Stimulated activated CD4-positive, alpha-beta T cell treated with anti-CD3 and anti-CD28 coated beads, Interleukin-12 subunit alpha, Interleukin-12 subunit beta, amount 100 ng/mL, for 24 hours (primary cell): ENCODE results near the gene TMEM127.
"Not testable (repeated sequence)": the region's sequence is repeated elsewhere in the genome, so short reads cannot be mapped to it uniquely, and the experiment has no call there.

Experiments used
- DNase-seq, 2 experiments: peaks; one replicate each; pipeline ENCODE4 v3.0.0-alpha.2; 2020; ENCODE audit warnings: low read depth in 2 of 2

The TMEM127 gene

DNA sequence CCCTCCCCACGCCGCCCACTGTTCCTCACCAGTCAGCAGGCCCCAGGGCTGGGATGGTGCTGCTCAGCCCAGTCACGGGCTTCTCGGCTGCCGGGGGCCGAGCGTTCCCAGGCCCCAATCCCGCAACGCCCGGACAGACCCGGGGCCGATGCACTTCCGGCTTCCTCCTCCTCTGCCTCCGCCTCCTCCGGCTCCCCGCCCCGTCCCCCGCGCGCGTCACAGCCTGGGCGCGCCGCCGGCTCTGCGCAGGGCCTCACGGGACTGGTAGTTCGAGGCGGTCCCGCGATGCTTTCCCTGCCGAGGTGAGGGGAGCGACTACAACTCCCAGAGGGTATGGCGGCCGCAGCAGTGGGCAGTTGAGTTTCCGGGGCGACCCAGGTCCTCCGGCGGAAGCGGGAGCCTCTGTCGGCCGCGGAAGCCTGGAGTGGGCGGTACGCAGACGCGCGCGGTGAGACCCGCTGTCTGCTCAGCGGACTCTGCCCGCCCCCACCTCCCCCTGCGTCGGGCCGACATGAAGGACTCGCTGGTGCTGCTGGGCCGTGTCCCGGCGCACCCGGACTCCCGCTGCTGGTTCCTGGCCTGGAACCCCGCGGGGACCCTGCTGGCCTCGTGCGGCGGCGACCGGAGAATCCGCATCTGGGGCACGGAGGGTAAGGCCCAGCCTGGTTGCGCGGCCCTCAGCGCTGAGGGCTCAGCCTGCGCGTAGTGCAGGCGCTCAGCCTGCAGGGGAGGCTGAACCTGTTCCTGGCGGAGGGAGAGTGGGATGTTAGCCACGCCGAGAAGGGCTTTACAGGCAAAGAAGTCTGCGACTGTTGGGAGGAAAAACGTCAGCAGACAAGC lies at the start of gene TMEM127, which contains the start of gene CIAO1:
Gene TMEM127 (minus strand): TSS at position 158 of the 840 bp plus-strand sequence. CDS start 616 bp downstream, outside the sequence.
Gene CIAO1 (plus strand): TSS at position 386 of the 840 bp plus-strand sequence. CDS start 126 bp downstream, at position 512.
- DNase-seq = peak; percentile 97

DNA sequence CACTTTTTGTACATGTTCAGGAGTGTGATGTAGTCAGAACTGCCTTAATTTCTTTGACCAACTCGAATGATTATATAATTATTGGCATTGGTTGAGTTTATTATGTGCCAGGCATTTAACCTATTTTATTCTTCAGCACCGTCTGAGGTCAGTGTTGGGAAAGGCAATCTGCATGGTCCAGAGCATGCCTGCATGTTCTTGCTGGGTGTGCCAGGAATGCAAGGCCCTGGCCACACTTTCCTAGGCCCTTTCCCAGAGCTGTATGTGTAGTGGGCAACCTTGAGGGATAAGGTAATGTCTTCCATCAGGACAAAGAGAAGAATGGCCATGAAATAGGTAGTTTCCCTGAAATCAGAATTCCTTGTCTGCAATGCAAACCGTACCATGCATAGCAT lies 49.2 kb upstream of the TMEM127 start:
- DNase-seq = no peak

DNA sequence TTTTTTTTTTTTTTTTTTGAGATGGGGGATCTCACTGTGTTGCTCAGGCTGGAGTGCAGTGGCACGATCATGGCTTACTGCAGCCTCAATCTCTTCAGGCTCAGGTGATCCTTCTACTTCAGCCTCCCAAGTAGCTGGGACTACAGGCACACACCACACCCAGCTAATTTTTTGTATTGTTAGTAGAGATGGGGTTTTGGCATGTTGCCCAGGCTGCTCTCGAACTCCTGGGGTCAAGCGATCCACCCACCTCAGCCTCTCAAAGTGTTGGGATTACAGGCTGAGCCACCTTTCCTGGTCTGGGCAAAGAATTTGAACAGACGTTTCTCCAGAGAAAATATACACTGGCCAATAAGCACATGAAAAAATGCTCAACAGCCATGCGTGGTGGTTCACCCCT lies 42.5 kb upstream of the TMEM127 start:
- DNase-seq = no peak

- no peak for DNase-seq
These were observed 40.6 kb upstream of the TMEM127 start for GRCh38 chr2:96306370-96306769.

GRCh38 chr2:96305979-96306308 lies 40.1 kb upstream of the TMEM127 start:
- no peak for DNase-seq

DNA sequence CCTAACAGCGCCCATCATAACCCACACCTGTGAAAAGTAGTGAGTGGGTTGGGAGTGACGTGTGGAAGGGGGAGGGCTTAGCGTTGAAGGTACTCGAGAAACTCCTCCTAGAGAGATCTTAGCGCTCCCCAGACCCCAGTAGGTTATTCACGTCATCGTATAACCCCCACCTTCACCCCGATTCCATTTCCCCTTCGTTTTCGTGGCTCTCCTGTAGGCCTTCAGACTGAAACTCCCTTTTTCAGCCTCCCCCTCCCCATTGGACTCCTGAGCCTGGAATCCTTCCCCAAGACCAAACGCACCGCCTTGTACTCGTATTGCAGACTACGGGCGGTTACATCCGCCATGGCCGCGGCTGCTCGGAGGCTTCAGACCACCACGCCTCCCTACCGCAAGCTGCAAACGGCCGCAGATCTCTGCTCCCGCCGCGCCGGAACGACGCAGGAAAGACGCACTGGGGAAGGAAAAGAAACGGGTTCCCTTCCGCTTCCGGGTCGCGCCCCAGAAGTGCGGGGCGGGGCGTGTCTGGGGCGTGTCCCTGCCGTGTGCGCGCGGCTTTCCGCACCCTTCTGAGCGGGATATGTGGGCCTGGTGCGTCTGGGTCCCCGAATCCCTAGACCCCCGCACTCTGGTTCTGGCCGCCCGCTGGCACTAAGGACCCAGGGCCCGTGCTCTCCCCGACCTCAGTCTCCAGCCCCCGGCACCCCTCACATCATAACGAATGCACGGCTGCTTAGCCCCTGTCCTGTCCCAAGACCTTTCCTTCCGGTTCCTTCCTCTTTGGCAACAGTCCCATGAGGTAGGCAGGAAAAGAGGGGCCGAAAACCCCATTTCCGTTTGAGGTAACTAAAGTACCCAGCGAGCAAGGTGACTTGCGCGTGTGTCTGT lies 39.5 kb upstream of the TMEM127 start, which contains the start of gene SNRNP200:
Gene SNRNP200 (minus strand): TSS at position 456 of the 888 bp plus-strand sequence. CDS start 109 bp downstream, at position 347.
- peak; percentile 82 to 92 for DNase-seq

- no peak for DNase-seq
These were observed 38.8 kb upstream of the TMEM127 start for GRCh38 chr2:96304606-96305005.

- DNase-seq = no peak
These were observed 36.1 kb upstream of the TMEM127 start for GRCh38 chr2:96301865-96302264.

DNA sequence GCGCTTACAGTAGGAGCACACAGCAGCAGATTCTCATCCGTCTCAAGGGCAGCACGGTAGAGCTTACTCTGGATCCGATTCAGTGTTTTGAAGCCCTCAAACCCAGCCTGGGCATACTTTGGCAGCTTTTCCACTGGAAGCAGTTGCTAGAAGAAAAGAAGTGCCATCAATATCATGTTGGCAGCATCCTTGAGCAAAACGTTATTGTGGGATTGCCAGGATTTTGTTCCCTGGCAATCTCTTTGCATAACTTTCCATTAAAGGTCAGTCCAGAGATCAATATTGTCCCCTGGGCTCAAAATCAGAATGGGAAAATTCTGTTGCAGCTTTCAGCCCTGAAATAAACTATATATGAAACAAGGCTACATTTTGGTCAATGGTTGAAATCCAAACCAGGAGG lies 31.1 kb upstream of the TMEM127 start:
- no peak for DNase-seq

DNA sequence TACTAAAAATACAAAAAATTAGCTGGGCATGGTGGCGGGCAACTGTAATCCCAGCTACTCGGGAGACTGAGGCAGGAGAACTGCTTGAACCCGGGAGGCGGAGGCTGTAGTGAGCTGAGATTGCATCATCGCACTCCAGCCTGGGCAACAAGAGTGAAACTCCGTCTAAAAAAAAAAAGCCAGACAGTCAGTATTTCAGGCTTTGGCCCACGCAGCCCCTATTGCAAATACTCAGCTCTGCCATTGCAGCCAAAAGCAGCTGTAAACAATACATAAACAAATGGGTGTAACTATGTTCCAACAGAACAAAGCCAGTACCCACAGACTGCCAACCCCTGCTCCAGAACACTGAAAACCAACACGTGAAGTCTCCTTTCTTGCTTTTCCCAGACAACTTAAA lies 28.5 kb upstream of the TMEM127 start:
- not testable (repeated sequence) for DNase-seq

GRCh38 chr2:96291751-96292150 lies 26.0 kb upstream of the TMEM127 start:
- no peak for DNase-seq

GRCh38 chr2:96287273-96287856 lies 21.6 kb upstream of the TMEM127 start:
- no peak for DNase-seq

DNA sequence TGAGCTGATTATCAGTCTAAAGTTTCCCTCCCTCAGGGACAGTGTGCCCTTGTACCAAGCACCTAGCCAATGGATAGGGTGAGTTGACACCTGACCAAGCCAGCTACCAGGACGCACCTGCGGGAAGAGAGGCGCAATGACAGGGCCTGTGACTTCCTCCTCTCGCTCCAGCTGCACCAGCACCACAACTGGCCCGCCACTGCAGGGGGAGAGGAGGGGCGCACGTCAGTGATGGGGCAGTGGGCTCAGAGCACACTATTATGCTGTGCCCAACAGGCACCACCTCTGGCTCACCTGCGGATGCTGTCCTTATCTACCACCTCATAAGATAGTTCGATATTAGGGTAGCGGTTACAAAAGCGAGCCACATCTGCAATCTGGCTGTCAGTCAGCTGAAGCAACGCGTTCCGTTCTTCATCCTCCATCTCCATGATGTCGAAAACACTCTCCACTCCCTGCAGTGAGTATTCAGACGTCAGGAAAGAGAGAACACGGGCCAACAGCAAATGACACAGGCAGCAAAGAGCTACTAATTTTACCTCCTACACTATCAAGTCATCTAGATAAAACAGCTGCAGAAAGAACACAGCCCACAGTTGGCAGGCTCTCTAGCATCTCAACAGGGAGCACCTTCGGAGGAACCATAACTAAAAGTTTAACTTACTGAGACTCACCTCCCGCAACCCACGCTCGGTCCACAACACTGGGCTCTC lies 11.1 kb upstream of the TMEM127 start:
- no peak for DNase-seq

- DNase-seq = no peak
These were observed 8.7 kb upstream of the TMEM127 start for GRCh38 chr2:96274355-96275056.

DNA sequence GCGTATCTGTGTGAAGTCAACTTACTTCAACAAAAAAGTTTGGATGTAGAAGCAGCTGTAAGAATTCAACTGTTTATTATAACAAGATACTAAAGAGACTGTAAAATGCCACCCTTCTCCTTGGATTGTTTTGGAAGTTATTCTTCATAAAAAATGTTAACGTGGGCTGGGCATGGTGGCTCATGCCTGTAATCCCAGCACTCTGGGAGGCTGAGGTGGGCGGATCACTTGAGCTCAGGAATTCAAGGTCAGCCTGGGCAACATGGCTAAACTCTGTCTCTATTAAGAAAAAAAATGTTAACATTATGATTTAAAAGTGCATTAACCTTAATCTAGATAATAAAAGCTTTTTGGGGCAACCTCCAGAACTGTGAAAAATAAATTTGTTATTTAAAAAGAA lies 8.0 kb upstream of the TMEM127 start:
- DNase-seq = no peak

- no peak for DNase-seq
These were observed 6.2 kb upstream of the TMEM127 start for GRCh38 chr2:96271995-96272394.

- peak; percentile 21 to 38 for DNase-seq
These were observed 1.6 kb upstream of the TMEM127 start for GRCh38 chr2:96267159-96267971.

- peak in 1 of 2 experiments; percentile 18 for DNase-seq
These were observed 403 bp downstream of the TMEM127 start for GRCh38 chr2:96265349-96265839.

DNA sequence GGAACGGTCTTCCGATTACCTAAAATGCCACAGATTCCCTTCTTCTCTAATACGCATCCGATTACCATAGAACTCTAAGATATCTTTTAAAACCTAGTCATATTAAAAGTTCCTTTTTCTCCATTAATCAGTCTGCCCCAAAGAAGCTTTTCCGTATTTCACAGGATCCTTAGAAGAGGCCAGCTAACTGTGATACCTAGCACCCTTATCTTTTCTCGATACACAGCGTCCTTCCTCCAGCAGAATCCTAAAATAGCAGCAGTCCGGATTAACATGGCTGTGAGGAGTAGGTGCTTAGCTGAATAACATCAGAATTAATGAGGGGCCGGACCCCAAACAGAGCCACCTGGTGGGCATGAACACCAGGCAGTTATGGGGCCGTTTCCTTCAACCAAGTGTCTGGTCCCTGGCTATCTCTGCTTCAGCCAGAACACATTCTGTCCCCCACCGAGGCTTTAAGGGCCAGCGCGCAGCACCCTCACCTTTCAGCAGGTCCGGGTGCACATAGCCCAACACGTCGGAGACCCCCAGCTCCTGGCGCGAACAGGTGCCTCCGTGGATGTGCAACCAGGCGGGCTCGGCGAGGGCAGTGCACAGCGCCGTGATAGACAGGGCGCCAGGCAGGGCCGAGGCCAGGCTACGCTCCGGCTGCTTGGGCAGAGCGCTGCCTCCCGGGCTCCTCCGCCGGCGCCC lies 995 bp downstream of the TMEM127 start:
- no peak for DNase-seq
